HepG2 (cell line): Measurements from ENCODE around the gene LRP5. TPM values are rescaled to one million over a fixed set of nuclear protein-coding genes. Genes with fewer than 3 reads are reported as not detected.

Experiments used
- BCLAF1 ChIP-seq: fragments of 450-650 bp; IDR thresholded peaks from 2 replicates; pipeline ENCODE4 v1.6.1; 2017; ENCODE audit warnings: mild to moderate bottlenecking
- CEBPB ChIP-seq: IDR thresholded peaks from 2 replicates; pipeline ENCODE4 v1.6.1; 2011; ENCODE audit warnings: low read depth, low read length, improper control_type of control experiment, borderline replicate concordance
- ETV6 ChIP-seq: sonication (generic); formaldehyde crosslinking; conservative IDR thresholded peaks from 2 replicates; pipeline ENCODE4 v1.4.0; 2020; ENCODE audit warnings: missing genetic modification reagents
- HMGXB3 ChIP-seq: sonication (generic); formaldehyde crosslinking; IDR thresholded peaks from 2 replicates; pipeline ENCODE4 v1.4.0; 2020; ENCODE audit warnings: missing genetic modification reagents, borderline replicate concordance
- NCOA1 ChIP-seq: sonication (generic); formaldehyde crosslinking; IDR thresholded peaks from 2 replicates; pipeline ENCODE4 v1.9.0; 2021; ENCODE audit warnings: missing genetic modification reagents
- RBAK ChIP-seq: sonication (generic); formaldehyde crosslinking; IDR thresholded peaks from 2 replicates; pipeline ENCODE4 v1.5.1; 2020; ENCODE audit warnings: mild to moderate bottlenecking, missing genetic modification reagents
- RNF2 ChIP-seq: fragments of 450-650 bp; conservative IDR thresholded peaks from 2 replicates; pipeline ENCODE4 v1.6.1; 2016; ENCODE audit warnings: low read depth
- SIN3A ChIP-seq: IDR thresholded peaks from 2 replicates; pipeline ENCODE4 v1.6.1; 2011; ENCODE audit warnings: low read depth, mild to moderate bottlenecking, control low read depth, low read length, borderline replicate concordance
- SP2 ChIP-seq: sonication (generic); formaldehyde crosslinking; IDR thresholded peaks from 2 replicates; pipeline ENCODE4 v1.5.1; 2020; ENCODE audit warnings: mild to moderate bottlenecking, missing genetic modification reagents
- TRIM24 ChIP-seq: sonication (generic); formaldehyde crosslinking; IDR thresholded peaks from 2 replicates; pipeline ENCODE4 v1.8.0; 2022; ENCODE audit warnings: mild to moderate bottlenecking, missing genetic modification reagents
- ZHX1 ChIP-seq: sonication (generic); formaldehyde crosslinking; IDR thresholded peaks from 2 replicates; pipeline ENCODE4 v1.8.1; 2022; ENCODE audit warnings: low read depth, mild to moderate bottlenecking, missing genetic modification reagents
- ZMYM2 ChIP-seq: sonication (generic); formaldehyde crosslinking; IDR thresholded peaks from 2 replicates; pipeline ENCODE4 v1.8.0; 2022; ENCODE audit warnings: mild to moderate bottlenecking, missing genetic modification reagents
- ZNF460 ChIP-seq: sonication (generic); formaldehyde crosslinking; IDR thresholded peaks from 2 replicates; pipeline ENCODE4 v1.5.1; 2020; ENCODE audit warnings: missing genetic modification reagents, mild to moderate bottlenecking, borderline replicate concordance
- ZNF639 ChIP-seq: conservative IDR thresholded peaks from 2 replicates; pipeline ENCODE4 v1.6.1; 2018; ENCODE audit warnings: missing genetic modification reagents
- polyA plus RNA-seq, 8 experiments: library from polyadenylated mRNA; depleted of rRNA in 3 of 8; stranded (reverse) in 7 of 8; unstranded in 1 of 8; fragments of >200 nt; fragmentation: Illumina TruSeq in 4 of 8; extraction: Trizol in 4 of 8; gene quantifications; 2 replicates each; pipeline versions ENCODE4 v1.2.1 to v1.2.3, GENCODE V29; 2011 to 2016; ENCODE audit warnings: low read depth in 4 of 8, missing spikeins in 1 of 8, mixed read lengths in 1 of 8; ENCODE audit not compliant: insufficient read depth in 1 of 8
- total RNA-seq, 5 experiments: library from RNA; depleted of rRNA; stranded (reverse); fragments of >200 nt; fragmentation: Illumina TruSeq; extraction: Trizol; gene quantifications; 2 replicates each; pipeline ENCODE4 v1.2.3, GENCODE V29; 2016; ENCODE audit warnings: low read depth in 1 of 5

The LRP5 gene
- total and polyA plus RNA-seq, 2 of the 13 experiments (the other 11 are each of a cell fraction or from before 2014, with no cell fraction given) = 40.4 to 64.0 TPM

- peak; percentile 77; the same call in 1 of the 2 replicates for TF ChIP-seq ZHX1
- TF ChIP-seq BCLAF1 = no peak
- no peak for TF ChIP-seq TRIM24 (CRISPR knock-in tag)
- no peak for TF ChIP-seq ETV6
- peak; percentile 71 for TF ChIP-seq ZNF639 (CRISPR knock-in tag)
- TF ChIP-seq NCOA1 = 0 out of 2 replicates have a peak, but pooled peaks have one; percentile 29
- no peak for TF ChIP-seq RBAK (CRISPR knock-in tag)
- TF ChIP-seq CEBPB = no peak
- no peak; the same call in 1 of the 2 replicates for TF ChIP-seq SIN3A
- peak; percentile 85; the same call in 1 of the 2 replicates for TF ChIP-seq HMGXB3 (CRISPR knock-in tag)
- TF ChIP-seq RNF2 = no peak
- TF ChIP-seq ZNF460 (CRISPR knock-in tag) = peak; percentile 43; the same call in 1 of the 2 replicates
- peak; percentile 54; the same call in 1 of the 2 replicates for TF ChIP-seq ZMYM2 (CRISPR knock-in tag)
- peak; percentile 87 for TF ChIP-seq SP2 (CRISPR knock-in tag)
Measured at GRCh38 chr11:68459886-68460740, 147.7 kb downstream of the LRP5 start (continued).
